Left cardiac atrium (tissue), 4 donors: ENCODE measurements around the gene HEPACAM2. TPM values are rescaled to one million over a fixed set of nuclear protein-coding genes. Genes with fewer than 3 reads are reported as not detected.

Experiments used
- ATAC-seq, 2 donors: fragments of 200-7000 bp; cut with Tn5 transposase; one replicate each; pipeline ENCODE4 v1.9.1; 2020; ENCODE audit warnings: mild to moderate bottlenecking in 2 of 2, moderate library complexity in 2 of 2
- DNase-seq: peaks from one replicate; pipeline ENCODE4 v3.0.0-alpha.2; 2020
- intact Hi-C, 2 donors: fragments of 100-400 bp; cut with DNase I; formaldehyde crosslinking; loops; one replicate each; pipeline versions ENCODE4 v1.14.1 to v1.15.1; 2022 to 2023
- long read RNA-seq: library from polyadenylated mRNA; unstranded; transcript quantifications from one replicate; pipeline ENCODE4 v2.0.0, GENCODE V29; 2021
- total RNA-seq, 2 donors: library from RNA; stranded (reverse); fragmentation: NEBNext Ultra II Directional; extraction: Animal tissue kit (Norgen Biotek cat#: 25700); gene quantifications; one replicate each; pipeline ENCODE4 v1.2.1, GENCODE V29; 2021
- donor health status: DM: no; HTN: yes; CAD: no.
- donor health status: DM: no; HTN: yes; CAD: no; lungs with severe emphysema.
- donor health status: DM: yes; HTN: yes; CAD: no.
- donor health status: Dilated cardiomyopathy.

Gene HEPACAM2
- total RNA-seq, result not detected
- long read RNA-seq, result 0 reads

DNA sequence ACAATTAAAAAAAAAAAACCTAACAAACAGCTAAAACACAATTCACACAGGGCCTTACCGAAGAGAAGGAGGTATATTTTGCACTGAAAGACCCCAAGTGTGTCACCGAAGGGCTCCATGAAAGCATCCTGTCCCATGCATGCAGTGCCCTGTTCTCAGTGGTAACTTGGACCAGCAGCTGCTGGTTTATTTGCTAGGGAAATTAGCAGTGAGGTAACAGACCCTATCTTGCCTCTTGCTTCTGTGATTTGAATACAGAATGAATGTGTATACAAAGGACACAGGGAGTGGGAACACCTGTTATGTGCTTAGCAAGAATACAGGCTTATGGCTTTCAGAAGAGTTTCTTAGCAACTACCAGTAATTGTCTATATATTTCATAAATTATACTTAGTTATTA, at the start of gene HEPACAM2:
TSS of gene HEPACAM2 (minus strand) at position 160 of the 400 bp plus-strand sequence.
- ATAC-seq (no peak), DNase-seq (no peak)
- intact Hi-C loops, result no loop called here

DNA sequence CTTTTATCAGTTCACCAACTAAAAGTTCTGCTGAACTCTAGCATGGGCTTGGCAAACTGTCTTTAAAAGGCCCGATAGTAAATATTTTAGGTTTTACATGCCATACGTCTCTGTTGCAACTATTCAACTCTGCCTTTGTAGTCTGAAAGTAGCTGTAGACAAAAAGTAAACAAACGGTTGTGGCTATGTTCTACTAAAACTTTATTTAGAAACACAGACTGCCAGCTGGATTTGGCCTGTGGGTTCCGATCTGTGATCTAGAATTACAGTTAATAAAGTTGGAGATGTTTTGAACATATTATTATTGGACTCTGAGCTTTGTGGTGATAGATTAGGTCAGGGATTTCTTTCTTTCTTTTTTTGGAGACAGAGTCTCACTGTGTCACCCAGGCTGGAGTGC, 39.0 kb upstream of the HEPACAM2 start:
- intact Hi-C loops, result no loop called here
- ATAC-seq (no peak), DNase-seq (no peak)

- ATAC-seq (no peak), DNase-seq (no peak)
- intact Hi-C loops, result no loop called here
These were observed 36.3 kb upstream of the HEPACAM2 start for GRCh38 chr7:93262535-93262934.

DNA sequence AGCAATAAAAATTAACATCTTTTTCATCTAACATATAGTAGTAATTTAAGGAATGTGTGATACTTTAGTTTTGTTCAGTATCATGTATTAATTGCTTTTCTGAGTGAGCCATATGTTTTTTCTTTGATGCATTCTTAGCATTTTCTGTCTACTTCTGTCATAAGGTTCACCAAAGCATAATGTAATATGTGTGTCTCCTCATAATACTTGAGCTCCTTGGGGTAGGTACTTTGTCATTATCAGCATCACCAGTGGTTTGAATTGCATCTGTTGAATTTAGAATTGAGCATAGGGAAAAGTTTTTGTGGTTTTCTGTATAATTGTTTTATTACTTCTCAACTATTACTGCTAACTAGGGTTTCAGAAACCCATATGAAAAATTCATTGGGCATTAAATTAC, 32.4 kb upstream of the HEPACAM2 start:
- intact Hi-C loops, result no loop called here
- ATAC-seq, result no peak
- no peak for DNase-seq

- intact Hi-C loops, result loop anchor here in 1 of 2 donors (5.0 kb wide), 1 partner anchor 1188 kb away; no protein-coding TSS in a partner anchor
- ATAC-seq (no peak), DNase-seq (no peak)
These were observed 23.4 kb upstream of the HEPACAM2 start for GRCh38 chr7:93249491-93250148.

DNA sequence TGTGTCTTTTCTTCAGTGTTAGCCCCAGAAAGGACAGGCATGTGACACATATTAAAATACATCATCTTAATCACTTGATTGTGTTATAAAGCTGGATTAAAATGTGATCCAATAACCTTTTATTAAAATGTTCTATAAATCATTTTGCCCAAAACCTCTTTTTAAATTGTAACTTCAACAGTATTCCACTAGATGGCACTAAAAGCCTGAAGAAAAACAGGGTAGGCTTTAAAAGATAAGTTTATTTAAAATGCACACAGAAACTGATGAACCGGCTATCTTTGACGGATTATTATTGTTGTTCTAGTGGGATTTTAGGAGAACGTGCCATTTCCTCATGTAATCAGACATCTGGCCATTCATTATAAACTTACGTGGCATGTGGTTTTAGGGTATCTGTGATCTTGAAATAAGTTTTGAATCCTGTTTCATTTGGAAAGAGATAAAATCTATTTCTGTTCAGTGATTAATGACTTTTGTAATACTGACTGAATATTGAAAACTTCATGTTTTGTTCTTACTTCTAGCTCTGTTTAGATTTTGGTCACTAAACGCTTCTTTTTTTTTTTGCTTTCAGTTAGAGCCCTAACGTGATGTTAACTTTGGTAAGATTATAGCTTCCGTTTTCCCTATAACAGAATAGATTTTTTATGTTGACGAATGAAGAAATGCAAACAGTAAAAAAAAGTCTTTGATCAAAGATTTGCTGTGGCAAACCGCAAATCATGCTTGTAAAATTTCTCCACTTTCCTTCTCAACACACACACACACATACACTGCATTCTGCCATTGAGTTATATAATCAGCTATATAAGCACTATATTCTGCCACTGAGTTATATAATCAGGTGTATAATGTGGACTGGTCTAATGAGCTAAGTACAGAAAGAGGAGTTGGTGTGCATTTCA, 19.5 kb upstream of the HEPACAM2 start:
- no peak for DNase-seq
- intact Hi-C loops, result loop anchor here in 1 of 2 donors (5.0 kb wide), 1 partner anchor 1192 kb away; no protein-coding TSS in a partner anchor
- ATAC-seq, result no peak

DNA sequence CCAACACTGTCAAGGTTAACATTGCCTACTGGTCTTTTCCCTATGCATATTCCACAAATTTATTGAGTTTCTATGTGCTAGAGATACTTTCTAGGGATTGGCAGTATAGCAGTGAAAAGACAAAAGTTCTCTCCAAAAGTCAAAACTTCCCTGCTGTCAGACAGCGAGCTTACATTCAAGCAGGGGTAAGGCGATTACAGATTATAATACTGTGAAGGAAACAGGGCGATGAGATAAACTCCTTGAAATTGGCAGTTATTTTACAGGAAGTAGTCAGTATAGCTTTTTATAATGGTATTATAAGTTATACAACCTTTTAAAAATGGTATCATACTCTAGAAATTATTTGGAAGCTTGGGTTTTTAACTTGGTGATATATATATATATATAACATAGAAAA, 15.8 kb upstream of the HEPACAM2 start:
- DNase-seq, result no peak
- intact Hi-C loops, result no loop called here
- no peak for ATAC-seq

DNA sequence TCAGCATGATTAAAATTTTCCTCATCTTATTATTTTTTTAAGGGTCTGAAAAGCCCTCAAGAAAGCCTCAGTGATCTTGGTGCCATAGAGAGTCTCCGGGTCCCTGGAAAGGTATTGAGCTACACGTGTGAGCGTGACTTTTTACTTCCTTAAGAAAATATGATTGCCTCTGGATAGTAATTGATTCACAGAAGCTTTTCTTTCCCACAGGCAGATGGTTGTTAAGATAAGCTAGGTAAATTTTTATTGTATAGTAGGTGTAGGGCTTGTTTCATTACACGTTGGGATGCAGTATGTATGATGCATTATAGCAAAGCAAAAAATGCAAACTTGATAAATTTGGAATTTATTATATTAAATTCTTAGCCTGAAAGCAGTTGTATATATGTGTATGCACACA, 13.6 kb upstream of the HEPACAM2 start:
- ATAC-seq (no peak), DNase-seq (no peak)
- intact Hi-C loops, result no loop called here

- ATAC-seq (no peak), DNase-seq (no peak)
- intact Hi-C loops, result no loop called here
These were observed 12.5 kb upstream of the HEPACAM2 start for GRCh38 chr7:93238748-93239147.

- intact Hi-C loops, result no loop called here
- DNase-seq (no peak), ATAC-seq (no peak)
These were observed 11.9 kb upstream of the HEPACAM2 start for GRCh38 chr7:93238131-93238530.

- ATAC-seq (no peak), DNase-seq (no peak)
- intact Hi-C loops, result no loop called here
These were observed 9.3 kb upstream of the HEPACAM2 start for GRCh38 chr7:93235541-93235940.

GRCh38 chr7:93232673-93233018, 6.4 kb upstream of the HEPACAM2 start:
- ATAC-seq (peak in 1 of 2 donors; percentile 30), DNase-seq (no peak)
- intact Hi-C loops, result no loop called here

DNA sequence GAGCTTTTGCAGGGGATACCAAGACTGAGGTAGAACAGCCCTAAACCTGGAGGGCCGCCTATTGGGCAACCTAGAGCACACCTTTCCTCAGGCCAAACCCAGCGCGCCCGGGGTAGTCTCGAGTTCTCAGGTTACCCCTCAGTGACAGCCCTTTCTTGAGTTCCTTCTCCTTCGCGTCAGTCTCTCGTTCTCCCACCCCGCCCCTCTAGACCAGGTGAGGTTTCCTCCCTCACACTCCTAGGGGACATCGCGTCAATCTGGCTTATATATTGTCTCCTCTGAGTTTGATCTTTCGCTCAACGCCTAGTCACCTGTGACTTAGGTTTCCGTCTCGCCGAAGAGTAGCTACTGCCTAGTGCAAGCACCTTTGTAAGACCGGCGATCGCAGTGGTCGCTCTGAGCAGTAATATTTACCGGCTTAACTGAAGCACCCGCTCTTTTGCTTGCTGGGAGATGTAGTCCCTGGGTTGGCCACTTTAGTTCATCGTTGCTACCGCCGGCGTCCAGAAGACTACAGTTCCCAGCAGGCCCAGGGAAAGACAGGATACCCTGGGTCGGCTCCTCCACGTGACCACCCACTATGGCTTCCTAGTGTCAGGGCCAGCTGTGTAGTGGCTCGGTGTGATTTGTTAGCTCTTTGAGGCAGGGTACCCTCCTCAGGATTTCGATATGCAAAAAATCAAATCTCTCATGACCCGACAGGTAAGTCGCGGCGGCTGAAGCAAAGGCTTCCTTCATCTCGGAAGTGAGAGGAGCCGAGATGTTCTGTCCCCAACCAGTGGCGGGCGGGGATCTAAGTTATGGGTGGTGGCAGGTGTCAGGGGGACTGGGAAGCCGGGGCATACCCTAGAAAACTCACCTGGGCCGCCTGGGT, 5.8 kb upstream of the HEPACAM2 start, which contains the start of gene VPS50:
TSS of gene VPS50 (plus strand) at position 568 of the 874 bp plus-strand sequence. CDS start at position 670, 102 bp downstream.
- DNase-seq, result peak; percentile 96
- intact Hi-C loops, result no loop called here
- ATAC-seq, result peak; percentile 100

GRCh38 chr7:93231259-93231658, 5.0 kb upstream of the HEPACAM2 start:
- ATAC-seq, result no peak
- intact Hi-C loops, result no loop called here
- no peak for DNase-seq

DNA sequence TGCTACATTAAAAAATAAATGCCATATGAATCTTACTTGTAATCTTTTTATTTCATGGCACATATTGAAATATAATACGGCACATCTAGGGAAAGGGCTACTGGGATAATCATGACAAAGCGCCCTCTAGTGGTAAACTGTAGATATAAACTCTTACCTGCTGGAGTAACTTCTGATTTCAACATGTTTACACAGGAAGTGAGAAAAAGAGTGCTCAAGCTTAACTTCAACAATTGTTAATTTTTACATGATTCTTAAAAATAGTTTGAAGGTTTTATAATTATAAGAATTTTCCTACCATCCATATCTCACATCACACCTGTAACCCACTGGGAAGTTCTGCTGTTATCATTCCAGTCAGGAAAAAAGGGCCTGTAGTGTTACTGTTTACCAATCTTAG, 2.0 kb upstream of the HEPACAM2 start:
- ATAC-seq (no peak), DNase-seq (no peak)
- intact Hi-C loops, result no loop called here

DNA sequence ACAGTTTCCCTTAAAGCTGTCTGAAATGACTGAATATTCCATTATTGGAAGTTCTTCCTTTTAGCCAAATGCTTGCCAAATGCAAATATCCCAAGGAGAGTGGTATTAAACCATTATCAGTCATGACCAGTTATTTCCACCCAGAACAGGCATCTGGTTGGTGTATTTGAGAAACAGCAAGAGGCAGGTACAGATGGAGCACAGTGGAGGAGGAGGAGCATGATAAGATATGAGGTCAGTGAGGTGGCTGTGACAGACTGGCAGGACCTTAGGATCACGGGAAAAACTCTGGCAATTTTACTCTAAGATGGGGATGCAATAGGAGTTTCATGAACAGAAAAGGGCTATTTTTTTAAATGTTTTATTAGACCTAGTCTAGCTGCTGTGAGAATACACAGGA, 6.4 kb downstream of the HEPACAM2 start:
- ATAC-seq, result no peak
- DNase-seq, result no peak
- intact Hi-C loops, result no loop called here

DNA sequence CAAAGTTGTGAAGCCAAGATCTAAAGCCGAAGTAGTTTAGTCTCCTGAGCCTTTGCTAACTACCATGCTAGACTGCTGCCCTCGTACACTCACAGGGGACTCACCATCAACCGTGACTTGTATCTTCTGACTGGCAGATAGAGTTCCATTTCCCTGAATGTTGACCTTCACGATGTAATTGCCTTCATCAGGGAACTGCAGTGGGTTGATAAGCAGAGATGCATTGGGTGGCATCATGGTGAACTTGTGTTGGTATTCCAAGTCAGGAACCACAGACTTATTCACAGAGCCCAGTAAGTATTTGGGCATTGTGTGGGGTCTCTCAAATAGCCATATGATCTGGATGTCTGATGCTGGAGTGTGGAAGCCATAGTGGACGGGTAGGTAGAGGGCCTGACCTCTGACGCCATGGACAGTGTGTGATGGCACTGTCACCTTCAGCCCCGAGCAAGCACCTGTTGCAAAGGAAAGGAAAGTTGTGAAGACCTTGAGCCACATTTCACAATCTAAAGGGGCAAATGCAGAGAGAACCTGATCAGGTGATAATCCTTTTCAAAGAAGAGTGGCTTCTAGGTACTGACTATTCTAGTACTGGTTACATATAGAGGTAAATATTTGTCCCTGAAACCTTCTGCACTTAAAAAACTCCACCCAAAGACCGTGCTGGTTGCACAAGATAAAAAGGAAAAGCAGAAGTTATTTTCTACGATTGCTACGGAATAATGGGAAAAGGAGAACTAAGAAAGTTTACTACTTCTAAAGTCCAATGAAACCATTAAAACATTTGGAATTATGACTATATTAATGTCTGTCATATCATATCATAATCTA, 7.1 kb downstream of the HEPACAM2 start:
- intact Hi-C loops, result no loop called here
- DNase-seq, result no peak
- no peak for ATAC-seq

- DNase-seq (no peak), ATAC-seq (no peak)
- intact Hi-C loops, result no loop called here
These were observed 13.4 kb downstream of the HEPACAM2 start for GRCh38 chr7:93212881-93213280.
